KMS-11 (cell line): ENCODE results near the gene SCFD2.

Source experiments
- H2AFZ ChIP-seq: fragments of 200-600 bp; sonication (generic); 2 replicates; pipeline ENCODE4 v1.6.1; 2016; ENCODE audit warnings: antibody characterized with exemption, mixed run types, low read depth
- H3K27ac ChIP-seq: fragments of 200-600 bp; sonication (generic); 2 replicates; pipeline ENCODE4 v1.6.1; 2016; ENCODE audit warnings: mild to moderate bottlenecking, mixed run types
- H3K27me3 ChIP-seq: fragments of 200-600 bp; sonication (generic); 2 replicates; pipeline ENCODE4 v1.6.1; 2017; ENCODE audit warnings: mild to moderate bottlenecking, low read depth, mixed run types, moderate library complexity; ENCODE audit not compliant: insufficient read depth
- H3K36me3 ChIP-seq: fragments of 200-600 bp; sonication (generic); 2 replicates; pipeline ENCODE4 v1.6.1; 2017; ENCODE audit warnings: mild to moderate bottlenecking, mixed run types; ENCODE audit not compliant: insufficient read depth
- H3K4me1 ChIP-seq: fragments of 200-600 bp; sonication (generic); 2 replicates; pipeline ENCODE4 v1.6.1; 2016; ENCODE audit warnings: mild to moderate bottlenecking, low read depth, mixed run types; ENCODE audit not compliant: poor library complexity, severe bottlenecking
- H3K4me2 ChIP-seq: fragments of 200-600 bp; sonication (generic); 2 replicates; pipeline ENCODE4 v1.7.0; 2016; ENCODE audit warnings: mild to moderate bottlenecking, mixed run types
- H3K4me3 ChIP-seq: fragments of 200-600 bp; sonication (generic); IDR thresholded peaks from 2 replicates; pipeline ENCODE4 v1.6.1; 2017; ENCODE audit warnings: low read depth, low read length, mixed read lengths; ENCODE audit not compliant: insufficient read depth
- H3K79me2 ChIP-seq: fragments of 200-600 bp; sonication (generic); 2 replicates; pipeline ENCODE4 v1.6.1; 2016; ENCODE audit warnings: low read depth, mixed run types; ENCODE audit not compliant: insufficient read depth
- H3K9ac ChIP-seq: fragments of 200-600 bp; sonication (generic); 2 replicates; pipeline ENCODE4 v1.6.1; 2016; ENCODE audit warnings: mild to moderate bottlenecking, mixed run types
- H4K20me1 ChIP-seq: fragments of 200-600 bp; sonication (generic); 2 replicates; pipeline ENCODE4 v1.6.1; 2016; ENCODE audit warnings: mild to moderate bottlenecking, mixed run types; ENCODE audit not compliant: insufficient read depth
- TF ChIP-seq, protein P1 (sequence below): fragments of 200-600 bp; sonication (generic); conservative IDR thresholded peaks from 2 replicates; pipeline ENCODE4 v1.6.1; 2017; ENCODE audit warnings: low read depth, mild to moderate bottlenecking, antibody characterized with exemption, low read length, moderate library complexity, mixed read lengths

Gene SCFD2

DNA sequence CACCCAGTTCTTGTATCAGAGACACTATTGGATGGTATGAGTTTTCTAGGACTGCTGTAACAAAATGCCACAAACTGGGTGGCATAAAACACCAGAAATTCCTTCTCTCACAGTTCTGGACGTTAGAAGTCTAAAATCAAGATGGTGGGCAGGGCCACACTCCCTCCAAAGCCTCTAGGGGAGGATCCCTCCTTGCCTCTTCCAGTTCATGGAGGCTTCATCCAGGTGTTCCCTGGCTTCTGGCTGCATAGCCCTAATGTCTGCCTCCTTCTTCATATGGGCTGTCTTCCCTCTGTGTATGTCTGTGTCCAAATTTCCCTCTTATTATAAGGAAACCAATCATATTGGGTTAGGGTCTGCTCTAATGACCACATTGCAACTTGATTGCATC, 542.2 kb downstream of the SCFD2 start:
- H4K20me1 ChIP-seq: no peaks in the 10 kb centered on the region
- no peaks in the 10 kb centered on the region for H3K79me2 ChIP-seq
- H3K9ac ChIP-seq: no peak overlapping the region
- no peaks in the 10 kb centered on the region for H3K36me3 ChIP-seq
- no peak overlapping the region for H3K27ac ChIP-seq
- no peak overlapping the region for H3K4me3 ChIP-seq
- no peak overlapping the region for H3K4me2 ChIP-seq
- H3K27me3 ChIP-seq: no peaks in the 10 kb centered on the region
- H3K4me1 ChIP-seq: no peaks in the 10 kb centered on the region
- no peak overlapping the region for H2AFZ ChIP-seq
- TF ChIP-seq, protein P1, sequence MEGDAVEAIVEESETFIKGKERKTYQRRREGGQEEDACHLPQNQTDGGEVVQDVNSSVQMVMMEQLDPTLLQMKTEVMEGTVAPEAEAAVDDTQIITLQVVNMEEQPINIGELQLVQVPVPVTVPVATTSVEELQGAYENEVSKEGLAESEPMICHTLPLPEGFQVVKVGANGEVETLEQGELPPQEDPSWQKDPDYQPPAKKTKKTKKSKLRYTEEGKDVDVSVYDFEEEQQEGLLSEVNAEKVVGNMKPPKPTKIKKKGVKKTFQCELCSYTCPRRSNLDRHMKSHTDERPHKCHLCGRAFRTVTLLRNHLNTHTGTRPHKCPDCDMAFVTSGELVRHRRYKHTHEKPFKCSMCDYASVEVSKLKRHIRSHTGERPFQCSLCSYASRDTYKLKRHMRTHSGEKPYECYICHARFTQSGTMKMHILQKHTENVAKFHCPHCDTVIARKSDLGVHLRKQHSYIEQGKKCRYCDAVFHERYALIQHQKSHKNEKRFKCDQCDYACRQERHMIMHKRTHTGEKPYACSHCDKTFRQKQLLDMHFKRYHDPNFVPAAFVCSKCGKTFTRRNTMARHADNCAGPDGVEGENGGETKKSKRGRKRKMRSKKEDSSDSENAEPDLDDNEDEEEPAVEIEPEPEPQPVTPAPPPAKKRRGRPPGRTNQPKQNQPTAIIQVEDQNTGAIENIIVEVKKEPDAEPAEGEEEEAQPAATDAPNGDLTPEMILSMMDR: no peak
